Keratinocyte (primary cell): ENCODE data around the gene CANT1. TPM values are rescaled to one million over a fixed set of nuclear protein-coding genes. Genes with fewer than 3 reads are reported as not detected.
A peak's percentile ranks its signal among the peaks of the same experiment; 100 is the strongest.

ENCODE experiments used
- DNase-seq: peaks from one replicate; pipeline ENCODE4 v3.0.0-alpha.2; 2011; ENCODE audit warnings: low read depth, missing footprints, low spot score
- FAIRE-seq: peaks from 2 replicates; lab custom pipeline; 2011; peaks lifted over from hg19 to GRCh38; lab: Jason Lieb, UNC
- H2AFZ ChIP-seq: 2 replicates; pipeline ENCODE4 v1.6.0; 2012; ENCODE audit warnings: low read length, control low read depth, inconsistent platforms; ENCODE audit not compliant: control insufficient read depth
- H3K27ac ChIP-seq: 2 replicates; pipeline ENCODE4 v1.5.1; 2011; ENCODE audit warnings: low read length; ENCODE audit not compliant: control insufficient read depth, insufficient read depth
- H3K27me3 ChIP-seq: 3 replicates; pipeline ENCODE4 v1.6.0; 2011; ENCODE audit warnings: low read length; ENCODE audit not compliant: control insufficient read depth, insufficient read depth; ENCODE audit errors: extremely low read depth
- H3K36me3 ChIP-seq, 2 experiments: 2 replicates in 1 of 2; 3 replicates in 1 of 2; pipeline ENCODE4 v1.5.1; 2011; ENCODE audit warnings: low read length in 2 of 2, mild to moderate bottlenecking in 1 of 2; ENCODE audit not compliant: control insufficient read depth in 2 of 2, insufficient read depth in 2 of 2; ENCODE audit errors: extremely low read depth in 1 of 2
- H3K4me1 ChIP-seq: 3 replicates; pipeline ENCODE4 v1.5.1; 2011; ENCODE audit warnings: low read length; ENCODE audit not compliant: control insufficient read depth, insufficient read depth; ENCODE audit errors: extremely low read depth
- H3K4me2 ChIP-seq: 3 replicates; pipeline ENCODE4 v1.6.0; 2011; ENCODE audit warnings: low read depth, low read length; ENCODE audit not compliant: control insufficient read depth, insufficient read depth; ENCODE audit errors: extremely low read depth
- H3K4me3 ChIP-seq, 3 experiments: fragments of 200-600 bp in 1 of 3; sonication (generic) in 1 of 3; 2 replicates in 2 of 3; 3 replicates in 1 of 3; pipeline ENCODE4 v1.5.1; 2011 to 2016; ENCODE audit warnings: low read length in 3 of 3, mild to moderate bottlenecking in 3 of 3, control low read depth in 2 of 3, inconsistent platforms in 1 of 3, low read depth in 1 of 3, mixed read lengths in 1 of 3, mixed run types in 1 of 3, moderate library complexity in 1 of 3; ENCODE audit not compliant: control insufficient read depth in 2 of 3, insufficient read depth in 2 of 3; ENCODE audit errors: extremely low read depth in 1 of 3
- H3K79me2 ChIP-seq: 2 replicates; pipeline ENCODE4 v1.6.0; 2012; ENCODE audit warnings: low read length; ENCODE audit not compliant: control insufficient read depth, insufficient read depth
- H3K9ac ChIP-seq: 3 replicates; pipeline ENCODE4 v1.6.0; 2011; ENCODE audit warnings: low read length; ENCODE audit not compliant: control insufficient read depth, insufficient read depth; ENCODE audit errors: extremely low read depth
- H3K9me1 ChIP-seq: 3 replicates; pipeline ENCODE4 v1.6.0; 2011; ENCODE audit warnings: low read length; ENCODE audit not compliant: control insufficient read depth, insufficient read depth; ENCODE audit errors: extremely low read depth
- H3K9me3 ChIP-seq: 2 replicates; pipeline ENCODE4 v1.5.1; 2012; ENCODE audit warnings: low read depth, low read length; ENCODE audit not compliant: control insufficient read depth
- H4K20me1 ChIP-seq: 3 replicates; pipeline ENCODE4 v1.6.0; 2011; ENCODE audit warnings: low read length; ENCODE audit not compliant: control insufficient read depth, insufficient read depth; ENCODE audit errors: extremely low read depth
- EZH2 ChIP-seq: IDR thresholded peaks from one replicate; pipeline ENCODE4 v1.6.1; 2012; ENCODE audit warnings: inconsistent platforms, mild to moderate bottlenecking, low read length, moderate library complexity
- dilution Hi-C: fragments of 300-500 bp; cut with MboI; formaldehyde crosslinking; loops from one replicate; pipeline ENCODE4 v1.7.0; 2020; ENCODE audit warnings: low sequenced_read_pairs; ENCODE audit not compliant: extremely low pct_ligation_motif_present
- polyA plus RNA-seq, 5 experiments: library from polyadenylated mRNA; depleted of rRNA in 3 of 5; stranded (reverse) in 3 of 5; stranded (forward) in 1 of 5; unstranded in 1 of 5; fragments of >200 nt; gene quantifications; 1 replicate in 1 of 5; 2 replicates in 3 of 5; 3 replicates in 1 of 5; pipeline versions ENCODE4 v1.2.1 to v1.2.3, GENCODE V29; 2011 to 2012; ENCODE audit warnings: missing spikeins in 2 of 5, low read depth in 1 of 5, low replicate concordance in 1 of 5
- TF ChIP-seq, protein P1 (sequence below), 3 experiments: IDR thresholded peaks in 1 of 3; conservative IDR thresholded peaks in 1 of 3; optimal IDR thresholded peaks in 1 of 3; 2 replicates in 2 of 3; 3 replicates in 1 of 3; pipeline versions ENCODE3 to v1.5.1; 2011; ENCODE audit warnings: low read length in 3 of 3, mild to moderate bottlenecking in 3 of 3, moderate library complexity in 2 of 3, control low read depth in 1 of 3, inconsistent platforms in 1 of 3; ENCODE audit not compliant: insufficient read depth in 2 of 3; ENCODE audit errors: extremely low read depth in 1 of 3

The CANT1 gene
- polyA plus RNA-seq, 1 donor (not counting 4 experiments of a cell fraction or from before 2014, with no cell fraction given): 53.2 TPM

DNA sequence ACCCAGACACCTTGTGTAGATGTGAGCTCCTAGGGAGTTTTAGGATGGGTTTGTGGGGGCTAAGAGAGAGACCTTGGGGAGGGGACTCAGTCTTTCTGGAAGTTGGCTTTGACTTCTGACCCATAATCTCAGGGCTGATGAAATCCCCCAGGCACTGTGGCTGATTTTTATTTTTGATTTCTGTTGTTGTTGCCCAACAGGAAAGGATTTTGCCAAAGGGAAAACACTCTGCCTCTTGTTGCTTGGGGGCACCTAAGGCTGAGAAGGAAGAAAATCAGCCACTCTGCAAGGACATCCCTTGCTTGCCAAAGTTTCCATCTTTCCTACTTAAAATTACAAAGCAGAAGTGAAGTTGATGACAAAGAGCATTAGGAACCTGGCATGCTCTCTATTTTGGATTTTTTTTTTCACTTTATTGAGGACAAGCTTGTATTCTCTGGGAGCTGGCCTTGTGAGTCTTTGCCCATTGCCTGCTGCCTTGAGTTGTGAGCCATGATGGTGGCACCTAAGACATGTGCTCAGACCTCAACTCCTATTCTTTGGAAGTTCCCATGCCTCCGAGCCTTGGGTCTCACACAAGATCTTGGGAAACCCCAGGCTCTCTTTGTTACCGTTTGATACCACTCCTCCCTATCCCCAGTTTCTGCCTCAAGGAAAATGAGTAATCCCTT is 11.2 kb upstream of the CANT1 start:
- Histone ChIP-seq H3K36me3 (no peaks in the 10 kb centered on the region), H3K79me2 (no peaks in the 10 kb centered on the region), H3K9me1 (no peaks in the 10 kb centered on the region), H3K4me3 (no peak overlapping the region), H2AFZ (no peak overlapping the region), H3K9ac (no peak overlapping the region), H3K27me3 (peaks cover 3% of the 10 kb centered on the region), H3K27ac (no peak overlapping the region), H3K4me1 (peaks cover 41% of the 10 kb centered on the region), H4K20me1 (no peaks in the 10 kb centered on the region), H3K9me3 (no peaks in the 10 kb centered on the region), H3K4me2 (no peak overlapping the region)
- TF ChIP-seq, protein P1, sequence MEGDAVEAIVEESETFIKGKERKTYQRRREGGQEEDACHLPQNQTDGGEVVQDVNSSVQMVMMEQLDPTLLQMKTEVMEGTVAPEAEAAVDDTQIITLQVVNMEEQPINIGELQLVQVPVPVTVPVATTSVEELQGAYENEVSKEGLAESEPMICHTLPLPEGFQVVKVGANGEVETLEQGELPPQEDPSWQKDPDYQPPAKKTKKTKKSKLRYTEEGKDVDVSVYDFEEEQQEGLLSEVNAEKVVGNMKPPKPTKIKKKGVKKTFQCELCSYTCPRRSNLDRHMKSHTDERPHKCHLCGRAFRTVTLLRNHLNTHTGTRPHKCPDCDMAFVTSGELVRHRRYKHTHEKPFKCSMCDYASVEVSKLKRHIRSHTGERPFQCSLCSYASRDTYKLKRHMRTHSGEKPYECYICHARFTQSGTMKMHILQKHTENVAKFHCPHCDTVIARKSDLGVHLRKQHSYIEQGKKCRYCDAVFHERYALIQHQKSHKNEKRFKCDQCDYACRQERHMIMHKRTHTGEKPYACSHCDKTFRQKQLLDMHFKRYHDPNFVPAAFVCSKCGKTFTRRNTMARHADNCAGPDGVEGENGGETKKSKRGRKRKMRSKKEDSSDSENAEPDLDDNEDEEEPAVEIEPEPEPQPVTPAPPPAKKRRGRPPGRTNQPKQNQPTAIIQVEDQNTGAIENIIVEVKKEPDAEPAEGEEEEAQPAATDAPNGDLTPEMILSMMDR (optimal IDR thresholded peaks at IDR 0.05 in 1 of 3, IDR thresholded peaks at IDR 0.05 in 1 of 3, conservative IDR thresholded peaks at IDR 0.05 in 1 of 3; ENCODE audit: extremely low read depth in 1 of 3, insufficient read depth in 2 of 3, low read length in 3 of 3): no peak
- no peak for TF ChIP-seq EZH2
- peak; percentile 61 for FAIRE-seq
- dilution Hi-C loops: no loop called here
- DNase-seq: no peak

- DNase-seq: no peak
- peak overlapping the region; percentile 39 for H2AFZ ChIP-seq
Measured at GRCh38 chr17:79019632-79020584, 10.3 kb upstream of the CANT1 start.

More at GRCh38 chr17:79019632-79020584, 10.3 kb upstream of the CANT1 start:
- peaks cover 34% of the 10 kb centered on the region for H3K4me1 ChIP-seq
- peak; percentile 72 for FAIRE-seq
- dilution Hi-C loops: no loop called here
- peak overlapping the region; percentile 52 for H3K4me2 ChIP-seq
- no peaks in the 10 kb centered on the region for H4K20me1 ChIP-seq
- H3K27me3 ChIP-seq: peaks cover 3% of the 10 kb centered on the region
- H3K4me3 ChIP-seq: no peak overlapping the region
- no peak for TF ChIP-seq EZH2
- TF ChIP-seq, protein P1 (optimal IDR thresholded peaks at IDR 0.05 in 1 of 3, IDR thresholded peaks at IDR 0.05 in 1 of 3, conservative IDR thresholded peaks at IDR 0.05 in 1 of 3; ENCODE audit: extremely low read depth in 1 of 3, insufficient read depth in 2 of 3, low read length in 3 of 3): peak; percentile 23 to 73 (median 53)
- no peak overlapping the region for H3K9ac ChIP-seq
- no peak overlapping the region for H3K27ac ChIP-seq
- H3K9me3 ChIP-seq: no peaks in the 10 kb centered on the region
- no peaks in the 10 kb centered on the region for H3K36me3 ChIP-seq
- H3K79me2 ChIP-seq: no peaks in the 10 kb centered on the region
- no peaks in the 10 kb centered on the region for H3K9me1 ChIP-seq
